ENCODE measurements around the gene UBE2B.
"Not testable (repeated sequence)": the region's sequence is repeated elsewhere in the genome, so short reads cannot be mapped to it uniquely, and the experiment has no call there.

UBE2B gene

DNA sequence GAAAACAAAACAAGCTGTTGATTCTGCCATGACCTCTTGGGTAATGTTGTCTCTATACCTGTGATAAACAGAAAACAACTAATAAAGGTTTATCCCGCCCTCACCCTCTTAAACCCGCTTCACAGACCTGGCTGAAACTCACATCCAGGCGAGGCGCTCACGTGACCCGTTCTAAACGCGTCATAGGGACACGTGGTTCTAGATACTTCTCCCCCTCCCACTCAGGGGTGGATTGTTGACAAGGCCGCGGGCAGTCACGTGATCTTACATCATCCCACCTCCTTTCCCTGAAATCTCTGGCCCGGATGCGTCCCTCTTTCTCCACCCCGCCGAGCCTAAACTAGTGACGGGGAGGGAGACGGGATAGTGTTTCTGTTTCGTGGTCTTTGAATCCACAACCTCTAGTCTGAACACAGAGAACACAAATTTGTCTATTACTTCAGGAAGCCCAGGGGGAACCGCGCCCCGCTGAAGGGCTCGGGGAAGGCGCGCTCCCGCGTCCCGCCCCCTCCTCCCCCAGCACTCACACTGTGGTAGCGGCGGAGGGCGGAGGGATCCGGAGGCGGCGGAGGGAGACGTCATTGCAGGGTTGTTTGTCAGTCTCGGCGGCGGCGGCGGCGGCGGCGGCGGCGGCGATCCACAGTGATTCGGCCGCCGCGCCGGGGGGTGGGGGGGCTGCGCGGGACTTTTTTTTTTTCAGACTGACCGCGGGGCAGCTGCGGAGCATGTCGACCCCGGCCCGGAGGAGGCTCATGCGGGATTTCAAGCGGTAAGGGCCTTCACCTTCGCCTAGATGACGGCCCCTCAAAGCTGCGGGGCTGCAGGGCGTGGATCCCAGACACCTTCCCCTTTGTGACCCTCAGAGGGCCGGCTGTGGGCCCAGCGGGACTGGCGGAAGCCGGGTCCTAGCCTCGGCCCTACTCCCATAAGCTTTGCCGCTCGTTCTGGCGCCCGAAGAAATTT is at the start of gene UBE2B:
Gene UBE2B (plus strand): TSS at position 699 of the 963 bp plus-strand sequence. CDS start 27 bp downstream, at position 726.
- DNase-seq: peak; percentile 98

DNA sequence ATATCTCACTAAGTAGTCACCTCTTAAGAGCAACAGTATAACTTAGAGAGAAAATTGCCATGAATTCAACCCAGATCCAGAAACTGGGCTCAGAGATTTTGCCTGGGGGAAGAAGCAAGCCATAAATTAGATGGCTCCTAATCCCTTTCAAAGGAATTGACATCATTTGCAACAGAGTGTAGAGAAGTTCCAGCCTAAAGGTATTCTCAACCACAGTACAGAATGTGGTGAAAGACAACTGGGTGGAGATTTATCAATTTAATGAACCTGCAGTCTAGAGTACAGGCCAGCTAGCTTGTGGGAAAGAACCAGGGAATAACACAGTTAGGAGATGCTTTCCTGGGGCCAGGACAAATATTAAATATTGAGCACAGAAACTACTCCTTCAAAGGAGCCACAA is 44.0 kb upstream of the UBE2B start:
- DNase-seq: no peak

DNA sequence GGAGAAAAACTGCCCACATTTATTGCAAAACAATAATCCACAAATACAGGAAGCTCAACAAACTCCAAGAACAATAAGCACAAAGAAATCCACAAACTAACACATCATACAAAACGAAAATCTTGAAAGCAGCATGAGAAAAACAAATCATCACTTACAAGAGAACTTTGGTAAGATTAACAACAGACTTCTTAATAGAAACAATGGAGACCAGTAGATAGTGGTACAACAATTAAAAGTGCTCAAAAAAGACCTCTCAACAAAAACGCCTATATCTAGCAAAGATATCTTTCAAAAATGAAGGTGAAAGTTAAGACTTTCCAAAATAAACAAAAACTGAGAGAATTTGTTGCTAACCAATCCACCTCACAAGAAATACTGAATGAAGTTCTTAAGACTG is 42.8 kb upstream of the UBE2B start:
- DNase-seq: no peak

DNA sequence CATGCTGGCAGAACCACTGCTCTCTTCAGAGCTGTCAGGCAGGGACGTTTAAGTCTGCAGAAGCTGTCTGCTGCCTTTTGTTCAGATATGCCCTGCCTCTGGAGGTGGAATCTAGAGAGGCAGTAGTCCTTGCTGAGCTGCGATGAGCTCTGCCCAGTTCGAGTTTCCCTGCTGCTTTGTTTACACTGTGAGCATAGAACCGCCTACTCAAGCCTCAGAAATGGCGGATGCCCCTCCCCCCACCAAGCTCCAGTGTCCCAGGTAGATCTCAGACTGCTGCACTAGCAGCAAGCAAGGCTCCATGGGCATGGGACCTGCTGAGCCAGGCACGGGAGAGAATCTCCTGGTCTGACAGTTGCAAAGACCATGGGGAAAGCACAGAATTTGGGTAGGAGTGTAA is 34.5 kb upstream of the UBE2B start:
- not testable (repeated sequence) for DNase-seq

DNA sequence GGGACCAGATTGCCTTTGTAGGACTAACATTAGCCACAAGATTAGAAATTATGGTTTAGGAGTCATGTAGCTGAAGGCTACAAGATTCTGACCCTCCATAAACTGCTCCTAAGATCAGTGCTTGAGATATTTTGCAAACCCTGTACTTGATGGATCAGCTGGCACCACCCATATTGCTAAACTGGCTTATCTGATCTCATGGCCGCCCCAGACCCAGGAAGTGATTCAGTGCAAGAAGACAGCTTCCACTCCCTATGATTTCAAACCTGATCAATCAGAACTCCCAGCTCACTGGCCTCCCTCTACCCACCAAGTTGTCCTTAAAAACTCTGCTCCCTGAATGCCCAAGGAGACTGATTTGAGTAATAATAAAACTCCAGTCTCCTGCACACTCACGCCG is 27.9 kb upstream of the UBE2B start:
- not testable (repeated sequence) for DNase-seq

DNA sequence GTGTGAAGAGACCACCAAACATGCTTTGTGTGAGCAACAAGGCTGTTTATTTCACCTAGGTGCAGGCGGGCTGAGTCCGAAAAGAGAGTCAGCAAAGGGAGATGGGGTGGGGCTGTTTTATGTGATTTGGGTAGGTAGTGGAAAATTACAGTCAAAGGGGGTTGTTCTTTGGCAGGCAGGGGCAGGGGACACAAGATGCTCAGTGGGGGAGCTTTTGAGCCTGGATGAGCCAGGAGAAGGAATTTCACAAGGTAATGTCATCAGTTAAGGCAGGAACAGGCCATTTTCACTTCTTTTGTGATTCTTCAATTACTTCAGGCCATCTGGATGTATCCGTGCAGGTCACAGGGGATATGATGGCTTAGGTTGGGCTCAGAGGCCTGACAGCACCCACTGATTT is 25.9 kb upstream of the UBE2B start:
- not testable (repeated sequence) for DNase-seq

DNA sequence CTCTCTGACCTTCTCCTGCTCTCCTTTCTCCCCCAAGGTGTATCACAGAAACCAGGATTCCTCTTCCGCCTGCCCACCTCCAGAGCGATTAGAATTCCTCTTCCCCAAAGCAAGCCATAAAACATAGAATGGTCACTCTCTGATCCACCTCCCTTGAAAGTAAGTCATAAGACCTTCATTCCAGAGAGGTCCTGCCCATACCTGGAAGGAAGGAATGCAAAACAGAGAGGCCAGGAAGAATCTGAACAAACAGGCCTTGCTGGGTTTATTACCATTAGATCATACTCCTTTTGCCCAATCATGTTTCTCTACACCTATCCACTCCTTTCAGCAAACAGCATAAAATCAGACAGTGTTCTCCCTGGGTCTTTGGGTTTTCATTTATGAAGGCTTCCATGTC is 25.4 kb upstream of the UBE2B start:
- DNase-seq: peak; percentile 91

DNA sequence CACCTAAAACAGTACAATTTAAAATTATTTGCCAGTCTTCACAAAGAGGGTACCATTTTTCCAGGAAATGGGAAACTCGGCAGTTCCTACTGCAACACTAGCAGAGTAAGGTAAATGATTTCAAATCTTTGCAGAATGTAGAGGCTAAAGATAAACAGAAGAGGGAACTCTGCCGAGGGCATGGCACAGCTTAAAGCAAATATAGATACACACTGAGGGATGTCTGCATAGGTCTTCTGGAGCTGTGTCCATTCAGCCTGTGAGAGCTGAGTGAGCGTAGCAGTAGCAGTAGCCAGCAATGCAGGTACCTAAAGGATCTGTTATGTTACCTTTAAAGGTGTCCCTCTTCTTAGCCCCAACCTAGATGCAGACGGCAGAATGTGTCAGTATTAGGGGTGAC is 21.9 kb upstream of the UBE2B start:
- no peak for DNase-seq

DNA sequence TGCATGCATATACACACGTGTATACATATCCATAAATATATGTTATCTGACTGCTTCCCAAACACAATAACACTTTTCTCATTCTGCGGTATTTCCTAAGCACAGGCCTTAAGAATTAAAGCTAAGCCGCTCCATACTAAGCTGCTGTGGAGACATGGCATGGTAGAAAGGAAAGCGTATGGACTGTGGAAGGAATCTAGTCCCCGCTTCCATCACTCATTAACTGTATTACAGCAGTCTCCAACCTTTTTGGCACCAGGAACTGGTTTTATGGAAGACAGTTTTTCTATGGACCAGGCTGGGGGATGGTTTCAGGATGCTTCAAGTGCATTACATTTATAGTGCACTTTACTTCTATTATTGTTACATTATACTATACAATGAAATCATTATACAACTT is 15.7 kb upstream of the UBE2B start:
- no peak for DNase-seq

DNA sequence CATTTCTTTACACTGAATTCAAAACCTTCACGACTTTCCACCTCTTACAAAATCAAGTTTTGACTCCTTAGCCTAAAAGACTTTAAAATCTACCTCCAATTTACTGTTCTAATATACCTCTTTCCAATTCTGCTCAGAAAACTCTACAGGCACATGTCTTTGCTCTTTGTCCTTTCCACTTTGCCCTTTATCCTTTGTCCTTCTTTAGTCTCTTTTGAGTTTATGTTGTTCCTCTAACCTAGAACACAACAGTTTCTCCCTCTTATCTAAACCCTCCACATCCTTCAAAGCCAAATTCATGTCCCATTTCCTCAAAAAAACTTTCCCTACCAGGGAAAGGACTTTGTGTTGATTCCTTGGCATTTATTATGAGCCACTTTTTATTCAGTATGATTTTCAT is 5.8 kb upstream of the UBE2B start:
- no peak for DNase-seq

DNA sequence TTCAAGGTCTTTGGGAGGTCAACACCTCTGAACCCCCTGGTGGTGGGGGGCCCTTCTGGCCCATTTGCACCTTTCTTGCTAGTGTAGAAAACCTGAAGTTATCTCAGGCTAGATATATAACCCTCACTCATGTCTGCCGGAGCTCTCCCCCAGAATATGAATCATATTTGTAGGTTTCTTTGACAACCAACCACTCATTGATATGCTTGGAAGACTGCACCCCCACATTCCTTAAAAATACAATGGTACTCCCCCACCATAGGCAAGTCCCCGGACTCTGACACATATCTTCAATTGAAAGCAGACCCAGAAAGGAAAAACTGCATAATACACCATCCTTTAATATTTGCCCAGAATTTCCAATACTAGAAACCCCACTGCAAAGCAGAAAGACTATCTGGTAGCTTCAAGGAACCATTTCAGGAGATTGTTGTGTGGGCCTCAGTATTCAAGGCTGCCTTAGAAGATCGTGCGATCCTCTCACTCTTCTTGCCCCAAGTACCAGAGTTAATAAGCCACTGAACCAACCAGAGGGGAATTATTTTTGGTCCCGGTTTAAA is 978 bp upstream of the UBE2B start:
- DNase-seq: no peak

DNA sequence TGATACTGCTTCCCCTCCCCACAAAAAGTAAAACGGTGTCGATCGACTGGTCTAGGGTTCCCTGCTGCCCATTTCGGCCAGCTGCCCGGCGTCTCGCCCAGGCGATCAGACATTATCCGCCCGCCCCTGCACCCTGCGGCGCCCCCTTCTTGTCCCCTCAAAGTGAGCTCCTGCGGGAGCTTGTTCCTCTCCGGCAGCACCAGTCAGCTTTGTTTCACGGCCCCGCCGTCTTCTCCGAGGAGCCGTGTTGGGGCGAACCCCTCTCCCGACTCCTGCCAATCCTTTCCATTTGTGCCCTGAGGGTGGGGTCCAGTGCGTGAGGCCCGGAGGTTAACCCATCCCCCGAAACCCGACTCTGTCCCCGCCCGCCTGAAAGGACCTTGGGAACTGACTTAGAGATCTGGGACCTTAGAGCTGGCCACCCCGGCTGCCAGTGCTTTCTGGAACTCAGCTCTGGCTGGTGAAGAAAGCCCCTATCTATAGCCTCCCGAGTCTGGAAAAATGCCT is 518 bp downstream of the UBE2B start:
- DNase-seq: peak; percentile 78

DNA sequence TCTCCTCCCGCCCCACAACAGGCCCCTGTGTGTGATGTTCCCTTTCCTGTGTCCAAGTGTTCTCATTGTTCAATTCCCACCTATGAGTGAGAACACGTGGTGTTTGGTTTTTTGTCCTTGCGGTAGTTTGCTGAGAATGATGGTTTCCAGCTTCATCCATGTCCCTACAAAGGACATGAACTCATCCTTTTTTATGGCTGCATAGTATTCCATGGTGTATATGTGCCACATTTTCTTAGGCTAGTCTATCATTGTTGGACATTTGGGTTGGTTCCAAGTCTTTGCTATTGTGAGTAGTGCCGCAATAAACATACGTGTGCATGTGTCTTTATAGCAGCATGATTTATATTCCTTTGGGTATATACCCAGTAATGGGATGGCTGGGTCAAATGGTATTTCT is 2.3 kb downstream of the UBE2B start:
- not testable (repeated sequence) for DNase-seq

DNA sequence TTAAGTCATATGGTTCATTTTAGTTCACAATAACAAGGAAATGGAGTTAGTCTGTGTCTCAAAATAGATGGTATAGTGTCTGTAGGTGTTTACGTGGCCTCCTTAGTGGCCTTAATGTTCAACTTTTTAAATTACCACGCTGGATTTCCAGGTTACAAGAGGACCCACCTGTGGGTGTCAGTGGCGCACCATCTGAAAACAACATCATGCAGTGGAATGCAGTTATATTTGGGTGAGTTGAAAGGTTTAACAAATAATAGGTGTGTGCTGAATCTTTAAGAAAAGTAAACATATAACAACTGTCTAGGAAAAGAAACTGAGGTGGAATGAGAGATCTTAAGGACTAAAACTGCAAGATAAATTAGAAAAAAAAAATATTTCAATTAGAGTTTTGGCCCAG is 2.9 kb downstream of the UBE2B start:
- DNase-seq: no peak

DNA sequence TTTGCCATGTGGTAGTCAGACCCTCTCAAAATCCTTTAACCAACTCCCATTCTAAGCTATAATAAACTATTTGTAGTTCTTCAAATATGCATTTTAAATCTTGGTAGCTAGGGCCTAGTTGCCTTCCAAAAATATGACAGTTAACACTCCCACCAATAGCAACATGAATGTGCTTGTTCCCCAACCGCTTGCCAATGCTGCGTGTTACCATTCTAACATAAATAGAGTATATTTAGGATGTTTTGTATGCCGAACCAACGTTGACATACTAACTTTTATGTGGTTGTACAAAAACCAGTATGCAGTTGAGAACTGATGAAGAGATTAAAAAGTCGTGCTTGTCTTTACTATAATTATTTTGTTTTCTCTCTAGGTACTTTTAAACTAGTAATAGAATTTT is 9.0 kb downstream of the UBE2B start:
- DNase-seq: no peak

DNA sequence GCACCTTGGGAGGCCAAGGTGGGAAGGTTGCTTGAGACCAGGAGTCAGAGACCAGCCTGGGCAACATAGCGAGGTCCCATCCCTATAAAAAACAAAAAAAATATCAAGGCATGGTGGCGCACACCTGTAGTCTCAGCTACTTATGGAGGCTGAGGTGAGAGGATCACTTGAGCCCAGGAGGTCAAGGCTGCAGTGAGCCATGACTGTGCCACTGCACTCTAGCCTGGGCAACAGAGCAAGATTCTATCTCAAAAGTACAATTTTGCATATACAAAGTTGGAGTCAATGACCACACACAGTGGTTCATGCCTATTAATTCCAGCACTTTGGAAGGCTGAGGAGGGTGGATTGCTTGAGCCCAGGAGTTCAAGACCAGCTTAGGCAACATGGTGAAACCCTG is 10.8 kb downstream of the UBE2B start:
- DNase-seq: not testable (repeated sequence)

DNA sequence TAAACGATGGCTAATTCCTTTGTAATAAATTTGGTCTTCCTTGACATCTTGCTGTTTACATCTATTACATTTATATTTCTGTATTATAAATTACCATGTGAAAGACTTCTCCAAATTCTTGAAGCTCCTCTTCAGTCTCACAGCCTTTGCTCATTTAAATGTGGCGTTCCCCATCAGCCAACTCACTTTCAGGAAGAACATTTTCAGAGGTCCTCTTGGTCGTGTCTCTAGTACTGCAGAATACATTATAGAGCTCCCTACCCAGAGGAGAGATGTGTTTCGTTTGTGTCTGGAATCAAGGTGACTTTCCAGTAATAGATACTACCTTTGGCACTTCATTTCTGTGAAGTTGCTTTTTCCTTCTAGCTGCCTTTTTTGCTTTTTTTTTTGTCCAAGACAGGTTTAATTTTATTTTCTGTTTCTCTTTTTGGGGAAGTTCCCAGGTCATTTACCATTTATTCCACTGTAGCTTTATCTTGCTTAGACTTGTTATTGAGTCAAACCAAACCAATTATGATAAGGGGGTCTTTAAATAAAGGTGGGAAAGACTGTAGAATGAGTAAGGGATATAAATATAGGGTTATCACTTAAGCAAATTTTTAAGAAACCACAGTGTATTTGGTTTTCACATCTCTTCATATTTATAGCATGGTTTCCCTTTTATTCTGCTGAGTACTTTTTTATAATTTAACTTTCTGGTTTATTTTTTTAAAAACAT is 12.8 kb downstream of the UBE2B start:
- DNase-seq: no peak

DNA sequence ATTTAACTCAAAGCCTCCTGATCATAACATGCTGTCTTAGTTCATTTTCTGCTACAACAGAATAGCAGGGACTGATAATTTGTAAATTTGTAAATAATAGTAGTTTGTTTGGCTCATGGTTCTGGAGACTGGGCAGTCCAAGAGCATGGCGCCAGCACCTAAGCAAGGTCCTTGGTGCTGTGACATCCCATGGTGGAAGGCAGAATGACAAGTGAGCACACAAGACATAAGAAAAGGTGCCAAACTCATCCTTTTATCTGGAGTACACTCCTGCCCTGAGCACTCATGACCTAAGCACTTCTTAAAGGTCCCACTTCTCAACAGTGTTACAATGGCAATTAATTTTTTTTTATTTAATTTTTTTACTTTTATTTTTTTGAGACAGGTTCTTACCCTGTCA is 16.1 kb downstream of the UBE2B start:
- DNase-seq: no peak

DNA sequence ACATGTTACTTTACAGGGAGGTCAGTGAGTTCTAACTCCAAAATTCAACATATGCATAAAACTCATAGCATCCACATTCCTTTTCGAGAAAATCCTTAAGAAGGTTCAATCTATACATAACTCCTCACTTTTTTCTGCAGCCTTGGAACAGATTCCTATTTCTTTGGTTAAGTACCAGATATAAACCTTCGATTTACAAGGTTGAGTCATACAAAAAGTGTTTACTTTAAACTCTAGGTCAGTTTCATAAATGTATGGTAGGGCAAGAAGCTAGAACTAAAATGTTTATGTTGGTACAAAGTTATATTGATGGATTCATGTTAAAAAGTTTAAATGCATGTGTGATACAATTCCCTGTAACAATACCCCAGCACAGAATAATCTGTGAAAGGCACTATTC is 20.9 kb downstream of the UBE2B start:
- DNase-seq: no peak

DNA sequence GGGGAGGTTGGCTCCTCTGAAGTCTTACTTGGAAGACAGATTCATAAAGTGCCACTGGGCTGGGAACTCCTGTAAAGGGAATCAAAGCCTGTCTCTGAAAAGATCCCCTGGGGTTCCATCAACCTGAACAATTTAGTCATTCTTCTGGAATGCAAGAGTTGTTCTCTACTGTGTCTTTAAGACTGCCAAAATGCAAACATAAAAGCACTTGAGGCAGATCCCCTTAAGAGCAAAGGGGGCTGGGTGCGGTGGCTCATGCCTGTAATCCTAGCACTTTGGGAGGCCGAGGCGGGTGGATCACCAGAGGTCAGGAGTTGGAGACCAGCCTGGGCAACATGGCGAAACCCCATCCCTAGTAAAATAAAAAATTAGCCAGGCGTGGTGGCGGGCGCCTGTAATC is 23.6 kb downstream of the UBE2B start:
- DNase-seq: no peak

DNA sequence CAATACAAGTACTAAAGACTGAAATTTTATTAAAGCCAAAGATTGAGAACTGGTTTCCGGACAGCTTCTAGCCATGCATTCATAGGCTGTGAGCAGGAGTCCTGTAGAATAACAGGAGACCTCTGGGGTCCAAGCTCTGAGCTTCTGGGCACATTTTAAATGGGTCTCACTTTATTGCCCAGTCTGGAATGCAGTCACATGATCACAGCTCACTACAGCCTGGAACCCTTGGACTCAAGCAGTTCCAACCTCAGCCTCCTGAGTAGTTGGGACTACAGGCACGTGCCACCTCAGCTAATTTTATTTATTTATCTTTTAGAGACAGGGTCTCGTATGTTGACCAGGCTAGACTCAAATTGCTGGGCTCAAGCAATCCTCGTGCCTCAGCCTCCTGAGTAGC is 24.9 kb downstream of the UBE2B start:
- no peak for DNase-seq

DNA sequence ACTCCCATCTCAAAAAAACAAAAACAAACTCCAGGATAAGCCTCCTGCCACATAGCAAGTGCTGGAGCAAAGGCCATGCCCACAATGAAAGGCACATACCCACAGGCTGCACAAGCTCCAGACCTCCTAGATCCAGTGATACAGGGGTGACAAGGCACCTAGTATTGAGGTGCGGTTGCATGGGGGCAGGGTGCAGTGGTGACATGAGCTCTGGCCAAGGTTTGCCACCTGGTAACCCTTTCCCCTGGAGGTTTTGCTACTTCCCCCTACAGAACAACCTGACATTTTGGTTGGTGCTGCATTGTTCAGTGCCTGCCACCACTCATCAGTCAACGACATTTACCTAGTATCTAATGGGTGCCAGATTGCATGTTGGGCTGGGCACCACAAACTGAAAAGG is 25.8 kb downstream of the UBE2B start:
- no peak for DNase-seq

DNA sequence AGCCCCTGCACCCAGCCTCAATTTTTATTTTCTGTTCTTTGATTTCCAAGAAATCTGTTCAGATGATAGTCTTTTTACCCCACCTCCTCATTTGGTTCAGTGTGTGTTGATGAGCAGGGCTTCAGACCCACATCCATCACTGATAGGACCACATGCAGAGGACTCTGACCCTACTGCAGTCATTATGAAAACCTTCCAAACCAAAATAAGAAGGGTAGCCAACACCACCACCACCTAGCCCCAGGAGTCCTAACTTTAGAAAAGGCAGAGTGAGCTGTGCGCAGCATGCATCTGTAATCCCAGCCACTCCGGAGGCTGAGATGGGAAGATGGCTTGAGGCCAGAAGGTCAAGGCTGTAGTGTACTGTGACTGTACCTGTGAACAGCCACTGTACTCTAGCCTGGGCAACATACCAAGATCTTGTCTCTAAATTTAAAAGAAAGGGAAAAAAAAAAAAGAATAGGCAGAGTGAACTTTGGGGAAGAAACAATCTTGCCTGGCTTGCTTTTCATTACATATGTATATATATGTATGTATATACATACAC is 27.3 kb downstream of the UBE2B start:
- DNase-seq: no peak

All from islet precursor cell (in vitro differentiated cells).